SK-N-SH treated with all-trans-retinoic acid at 6 μM for 48 hours (cell line): ENCODE measurements around the gene GCLM.

ENCODE experiments used
- OSR1 ChIP-seq: fragments of 250-450 bp; sonication (Bioruptor Pico); IDR thresholded peaks from 2 replicates; pipeline ENCODE4 v1.8.0; 2022; ENCODE audit warnings: moderate library complexity, mild to moderate bottlenecking, inconsistent platforms
- ZFP3 ChIP-seq: fragments of 250-450 bp; sonication (Bioruptor Pico); IDR thresholded peaks from 2 replicates; pipeline ENCODE4 v1.5.0; 2020; ENCODE audit warnings: mild to moderate bottlenecking, moderate library complexity
- ZNF8 ChIP-seq: fragments of 450-650 bp; formaldehyde crosslinking; IDR thresholded peaks from 2 replicates; pipeline ENCODE4 v1.5.0; 2020; ENCODE audit warnings: mild to moderate bottlenecking, moderate library complexity
- TF ChIP-seq, protein P1 (sequence below): fragments of 250-450 bp; sonication (Bioruptor Pico); IDR thresholded peaks from 2 replicates; pipeline ENCODE4 v1.8.0; 2020; ENCODE audit warnings: mild to moderate bottlenecking, moderate library complexity, borderline replicate concordance

DNA sequence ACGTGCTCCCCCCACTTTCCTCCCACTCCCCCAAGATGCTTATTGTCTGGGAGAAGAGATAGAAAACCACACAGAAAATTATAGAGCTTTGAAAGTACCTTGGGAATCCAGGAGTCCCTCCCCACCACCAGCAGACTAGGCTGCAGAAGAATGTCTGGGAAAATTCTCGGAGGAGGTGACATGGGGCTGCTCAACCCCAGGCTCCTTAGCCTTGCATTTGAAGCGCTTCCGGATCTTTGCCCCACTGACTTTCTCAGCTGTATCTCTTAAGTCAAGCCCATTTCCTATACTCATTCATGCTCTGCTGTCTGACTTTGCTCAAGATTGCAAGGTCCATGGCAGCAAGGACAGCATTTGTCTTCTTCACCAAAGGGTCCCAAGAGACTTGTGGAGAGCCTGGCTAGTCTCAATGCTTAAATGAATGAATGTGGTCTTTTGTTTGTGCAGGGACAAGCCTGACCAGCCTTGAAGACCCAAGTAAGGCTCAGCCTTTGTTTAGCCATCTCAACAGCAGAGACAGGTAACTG, 68.2 kb downstream of the GCLM start:
- TF ChIP-seq, protein P1, sequence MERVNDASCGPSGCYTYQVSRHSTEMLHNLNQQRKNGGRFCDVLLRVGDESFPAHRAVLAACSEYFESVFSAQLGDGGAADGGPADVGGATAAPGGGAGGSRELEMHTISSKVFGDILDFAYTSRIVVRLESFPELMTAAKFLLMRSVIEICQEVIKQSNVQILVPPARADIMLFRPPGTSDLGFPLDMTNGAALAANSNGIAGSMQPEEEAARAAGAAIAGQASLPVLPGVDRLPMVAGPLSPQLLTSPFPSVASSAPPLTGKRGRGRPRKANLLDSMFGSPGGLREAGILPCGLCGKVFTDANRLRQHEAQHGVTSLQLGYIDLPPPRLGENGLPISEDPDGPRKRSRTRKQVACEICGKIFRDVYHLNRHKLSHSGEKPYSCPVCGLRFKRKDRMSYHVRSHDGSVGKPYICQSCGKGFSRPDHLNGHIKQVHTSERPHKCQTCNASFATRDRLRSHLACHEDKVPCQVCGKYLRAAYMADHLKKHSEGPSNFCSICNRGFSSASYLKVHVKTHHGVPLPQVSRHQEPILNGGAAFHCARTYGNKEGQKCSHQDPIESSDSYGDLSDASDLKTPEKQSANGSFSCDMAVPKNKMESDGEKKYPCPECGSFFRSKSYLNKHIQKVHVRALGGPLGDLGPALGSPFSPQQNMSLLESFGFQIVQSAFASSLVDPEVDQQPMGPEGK: no peak
- no peak for TF ChIP-seq OSR1 (CRISPR knock-in tag)
- no peak for TF ChIP-seq ZNF8 (CRISPR knock-in tag)
- TF ChIP-seq ZFP3 (CRISPR knock-in tag): no peak
